ENCODE measurements around the gene GLB1L.

GRCh38 chr2:219206328-219207133 is 38.7 kb downstream of the GLB1L start, which contains the start of gene ZFAND2B:
- TF ChIP-seq CTCF (IDR thresholded peaks at IDR 0.05), result peak in 4 of 7 experiments; percentile 28 to 48 (median 39)
- TF ChIP-seq POLR2A (IDR thresholded peaks at IDR 0.05), result peak; percentile 94 to 97 (median 96)
